HG02973 (cell line): ENCODE measurements around the gene EFTUD2.
"Not testable (repeated sequence)": the region's sequence is repeated elsewhere in the genome, so short reads cannot be mapped to it uniquely, and the experiment has no call there.

ENCODE experiments used
- ATAC-seq: cut with Tn5 transposase; IDR thresholded peaks from one replicate; pipeline ENCODE4 v1.9.1; 2021; ENCODE audit warnings: moderate library complexity; ENCODE audit not compliant: unreplicated experiment

Gene EFTUD2

GRCh38 chr17:44812263-44812662 lies 87.0 kb downstream of the EFTUD2 start:
- no peak for ATAC-seq

GRCh38 chr17:44808656-44809388 lies 90.4 kb downstream of the EFTUD2 start:
- not testable (repeated sequence) for ATAC-seq

- ATAC-seq = no peak
These were observed 91.1 kb downstream of the EFTUD2 start for GRCh38 chr17:44808156-44808555.

GRCh38 chr17:44807817-44808155 lies 91.5 kb downstream of the EFTUD2 start:
- ATAC-seq = no peak

- ATAC-seq = no peak
These were observed 92.0 kb downstream of the EFTUD2 start for GRCh38 chr17:44807093-44807816.

GRCh38 chr17:44804302-44805089 lies 94.7 kb downstream of the EFTUD2 start:
- no peak for ATAC-seq

- ATAC-seq = no peak
These were observed 97.4 kb downstream of the EFTUD2 start for GRCh38 chr17:44801880-44802279.
